ENCODE data around the gene USP32. TPM values are rescaled to one million over a fixed set of nuclear protein-coding genes. Genes with fewer than 3 reads are reported as not detected.

USP32 gene
- total RNA-seq, 1 experiment from 2014 or later = 103 TPM

DNA sequence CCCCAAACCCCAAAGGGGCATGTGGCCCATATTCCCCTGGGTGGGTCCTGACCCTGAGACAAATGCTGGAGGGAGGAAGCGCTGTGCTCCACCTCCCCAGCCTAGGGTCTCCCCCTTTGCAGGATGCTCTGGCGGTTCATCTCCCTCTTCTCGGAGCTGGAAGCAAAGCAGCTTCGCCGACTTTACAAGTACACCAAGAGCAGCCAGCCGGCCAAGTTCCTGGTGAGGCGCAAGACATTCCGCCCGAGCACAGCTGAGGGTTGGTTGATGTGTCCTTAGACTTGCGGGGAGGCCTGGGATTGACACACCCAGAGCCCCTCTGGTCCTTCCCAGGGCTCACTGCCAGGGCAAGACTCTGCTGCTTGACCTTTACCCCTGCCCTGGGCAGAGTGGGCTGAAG, 34.7 kb upstream of the USP32 start:
- DNase-seq (ENCODE audit: low spot score) (no peak), ATAC-seq (no peak)
- H3K9me3 Mint-ChIP-seq = no peaks in the 10 kb centered on the region
- POLR2A ChIA-PET = no interaction called here
- H3K4me3 Mint-ChIP-seq = no peak overlapping the region
- no peak overlapping the region for H3K27ac Mint-ChIP-seq
- H3K4me1 Mint-ChIP-seq = peaks cover 12% of the 10 kb centered on the region
- TF ChIP-seq RORB (CRISPR knock-in tag; IDR thresholded peaks at IDR 0.05) (no peak), ZNF416 (CRISPR knock-in tag; IDR thresholded peaks at IDR 0.05) (no peak), ZNF121 (CRISPR knock-in tag; IDR thresholded peaks at IDR 0.05) (no peak)
- H3K36me3 Mint-ChIP-seq = no peaks in the 10 kb centered on the region
- CTCF ChIA-PET = no interaction called here
- peaks cover 19% of the 10 kb centered on the region for H3K27me3 Mint-ChIP-seq (ENCODE audit: low read depth)

GRCh38 chr17:60425626-60426025, 33.7 kb upstream of the USP32 start:
- ATAC-seq = no peak
- no peak overlapping the region for H3K27ac Mint-ChIP-seq
- POLR2A ChIA-PET = no interaction called here
- peaks cover 16% of the 10 kb centered on the region for H3K4me1 Mint-ChIP-seq
- no peak for DNase-seq (ENCODE audit: low spot score)
- no peak overlapping the region for H3K4me3 Mint-ChIP-seq
- CTCF ChIA-PET = interaction anchor here (0.6 kb wide), 1 partner anchor 207 kb away, joined by 4 read pairs; no protein-coding TSS in a partner anchor
- peaks cover 19% of the 10 kb centered on the region for H3K27me3 Mint-ChIP-seq (ENCODE audit: low read depth)
- H3K9me3 Mint-ChIP-seq = no peaks in the 10 kb centered on the region
- H3K36me3 Mint-ChIP-seq = no peaks in the 10 kb centered on the region
- TF ChIP-seq SP1 (CRISPR knock-in tag; conservative IDR thresholded peaks at IDR 0.05) = no peak
- no peak for TF ChIP-seq TCF7 (CRISPR knock-in tag; IDR thresholded peaks at IDR 0.05; ENCODE audit: low read depth)
- no peak for TF ChIP-seq JUN (CRISPR knock-in tag; IDR thresholded peaks at IDR 0.05)
- TF ChIP-seq E2F4 (CRISPR knock-in tag; IDR thresholded peaks at IDR 0.05; ENCODE audit: borderline replicate concordance, low read depth) = no peak
- TF ChIP-seq, protein P1, sequence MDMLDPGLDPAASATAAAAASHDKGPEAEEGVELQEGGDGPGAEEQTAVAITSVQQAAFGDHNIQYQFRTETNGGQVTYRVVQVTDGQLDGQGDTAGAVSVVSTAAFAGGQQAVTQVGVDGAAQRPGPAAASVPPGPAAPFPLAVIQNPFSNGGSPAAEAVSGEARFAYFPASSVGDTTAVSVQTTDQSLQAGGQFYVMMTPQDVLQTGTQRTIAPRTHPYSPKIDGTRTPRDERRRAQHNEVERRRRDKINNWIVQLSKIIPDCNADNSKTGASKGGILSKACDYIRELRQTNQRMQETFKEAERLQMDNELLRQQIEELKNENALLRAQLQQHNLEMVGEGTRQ (CRISPR knock-in tag; IDR thresholded peaks at IDR 0.05) = no peak
- no peak for TF ChIP-seq ZBTB43 (CRISPR knock-in tag; IDR thresholded peaks at IDR 0.05)
- TF ChIP-seq HMGA2 (CRISPR knock-in tag; IDR thresholded peaks at IDR 0.05) = no peak
- no peak for TF ChIP-seq ZNF396 (CRISPR knock-in tag; IDR thresholded peaks at IDR 0.05; ENCODE audit: borderline replicate concordance)
- no peak for TF ChIP-seq ATF6 (CRISPR knock-in tag; IDR thresholded peaks at IDR 0.05)
- no peak for TF ChIP-seq SMAD4 (CRISPR knock-in tag; IDR thresholded peaks at IDR 0.05)
- TF ChIP-seq JAZF1 (CRISPR knock-in tag; IDR thresholded peaks at IDR 0.05) = no peak
- TF ChIP-seq, protein P2, sequence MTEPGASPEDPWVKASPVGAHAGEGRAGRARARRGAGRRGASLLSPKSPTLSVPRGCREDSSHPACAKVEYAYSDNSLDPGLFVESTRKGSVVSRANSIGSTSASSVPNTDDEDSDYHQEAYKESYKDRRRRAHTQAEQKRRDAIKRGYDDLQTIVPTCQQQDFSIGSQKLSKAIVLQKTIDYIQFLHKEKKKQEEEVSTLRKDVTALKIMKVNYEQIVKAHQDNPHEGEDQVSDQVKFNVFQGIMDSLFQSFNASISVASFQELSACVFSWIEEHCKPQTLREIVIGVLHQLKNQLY (CRISPR knock-in tag; IDR thresholded peaks at IDR 0.05) = no peak
- no peak for TF ChIP-seq FOXJ3 (CRISPR knock-in tag; IDR thresholded peaks at IDR 0.05; ENCODE audit: borderline replicate concordance)

DNA sequence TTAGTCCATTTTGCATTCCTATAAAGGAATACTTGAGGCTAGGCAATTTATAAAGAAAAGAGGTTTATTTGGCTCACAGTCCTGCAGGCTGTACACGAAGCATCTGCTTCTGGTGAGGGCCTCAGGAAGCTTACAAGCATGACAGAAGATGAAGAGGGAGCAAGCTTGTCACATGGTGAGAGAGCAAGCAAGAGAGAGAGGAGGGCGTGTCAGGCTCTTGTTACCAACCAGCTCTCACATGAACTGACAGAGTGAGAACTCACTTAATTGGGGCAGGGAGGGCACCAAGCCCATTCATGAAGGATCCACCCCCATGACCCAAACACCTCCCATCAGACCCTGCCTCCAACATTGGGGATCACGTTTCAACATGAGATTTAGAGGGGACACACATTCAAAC, 31.9 kb upstream of the USP32 start:
- peaks cover 4% of the 10 kb centered on the region for H3K9me3 Mint-ChIP-seq
- ATAC-seq (no peak), DNase-seq (ENCODE audit: low spot score) (no peak)
- ChIA-PET POLR2A (no interaction called here), CTCF (interaction anchor here (0.6 to 1.5 kb wide), 2 partner anchors 15 to 146 kb away, joined by 3 read pairs; no protein-coding TSS in a partner anchor)
- TF ChIP-seq ZNF671 (CRISPR knock-in tag; IDR thresholded peaks at IDR 0.05) (no peak), ETV6 (CRISPR knock-in tag; IDR thresholded peaks at IDR 0.05) (no peak), ZNF263 (CRISPR knock-in tag; IDR thresholded peaks at IDR 0.05; ENCODE audit: low read depth) (no peak)
- peaks cover 16% of the 10 kb centered on the region for H3K4me1 Mint-ChIP-seq
- no peak overlapping the region for H3K27ac Mint-ChIP-seq
- H3K27me3 Mint-ChIP-seq (ENCODE audit: low read depth) = peaks cover 21% of the 10 kb centered on the region
- no peak overlapping the region for H3K4me3 Mint-ChIP-seq
- no peaks in the 10 kb centered on the region for H3K36me3 Mint-ChIP-seq

Data from WTC11 (cell line).